ENCODE results near the gene MYH6. TPM values are rescaled to one million over a fixed set of nuclear protein-coding genes. Genes with fewer than 3 reads are reported as not detected.
"Not testable (repeated sequence)": the region's sequence is repeated elsewhere in the genome, so short reads cannot be mapped to it uniquely, and the experiment has no call there.

MYH6 gene
- total RNA-seq, 4 donors from 2014 or later = not detected

GRCh38 chr14:23404331-23404900 is 3.7 kb downstream of the MYH6 start:
- H3K4me3 ChIP-seq = no peak overlapping the region
- peaks cover 0 to 63% (median 0%) of the 10 kb centered on the region in 4 donors for H3K27me3 ChIP-seq
- DNase-seq = no peak
- no peaks in the 10 kb centered on the region for H3K36me3 ChIP-seq
- H3K9me3 ChIP-seq = no peaks in the 10 kb centered on the region
- WGBS, 2 donors = 62 to 100% methylated on average over 1 to 7 of the region's 14 CpGs
- TF ChIP-seq CTCF (IDR thresholded peaks at IDR 0.05) (no peak), POLR2A (IDR thresholded peaks at IDR 0.05) (no peak)
- intact Hi-C loops (cut with DNase I) = no loop called here
- H3K27ac ChIP-seq = no peak overlapping the region
- no peaks in the 10 kb centered on the region for H3K4me1 ChIP-seq

- DNase-seq = no peak
- WGBS, 2 donors = 49 to 69% methylated on average over 4 of the region's 4 CpGs
- Histone ChIP-seq H3K4me1 (no peaks in the 10 kb centered on the region), H3K4me3 (no peak overlapping the region), H3K36me3 (no peaks in the 10 kb centered on the region), H3K27me3 (peaks cover 0 to 58% (median 0%) of the 10 kb centered on the region in 4 donors), H3K27ac (no peak overlapping the region), H3K9me3 (no peaks in the 10 kb centered on the region)
- intact Hi-C loops (cut with DNase I) = no loop called here
- TF ChIP-seq CTCF (IDR thresholded peaks at IDR 0.05) (no peak), POLR2A (IDR thresholded peaks at IDR 0.05) (no peak)
Observed at GRCh38 chr14:23403908-23404307, 4.2 kb downstream of the MYH6 start.

GRCh38 chr14:23403139-23403438 is 5.0 kb downstream of the MYH6 start:
- Histone ChIP-seq H3K9me3 (no peaks in the 10 kb centered on the region), H3K4me1 (no peaks in the 10 kb centered on the region), H3K27ac (no peak overlapping the region), H3K4me3 (no peak overlapping the region), H3K27me3 (peaks cover 0 to 52% (median 0%) of the 10 kb centered on the region in 4 donors), H3K36me3 (no peaks in the 10 kb centered on the region)
- WGBS, 2 donors = 47 to 54% methylated on average over 7 of the region's 7 CpGs
- DNase-seq = no peak
- intact Hi-C loops (cut with DNase I) = no loop called here
- TF ChIP-seq POLR2A (IDR thresholded peaks at IDR 0.05) (no peak), CTCF (IDR thresholded peaks at IDR 0.05) (no peak)

- no peak for DNase-seq
- Histone ChIP-seq H3K4me3 (no peak overlapping the region), H3K27me3 (peaks cover 0 to 51% (median 0%) of the 10 kb centered on the region in 4 donors), H3K4me1 (no peaks in the 10 kb centered on the region), H3K36me3 (no peaks in the 10 kb centered on the region), H3K9me3 (no peaks in the 10 kb centered on the region), H3K27ac (no peak overlapping the region)
- TF ChIP-seq CTCF (IDR thresholded peaks at IDR 0.05) (no peak), POLR2A (IDR thresholded peaks at IDR 0.05) (no peak)
- intact Hi-C loops (cut with DNase I) = no loop called here
- WGBS, 2 donors = 63 to 67% methylated on average over 9 to 14 of the region's 25 CpGs
Observed at GRCh38 chr14:23402296-23403138, 5.6 kb downstream of the MYH6 start.

GRCh38 chr14:23401291-23401690 is 6.8 kb downstream of the MYH6 start:
- H3K27ac ChIP-seq = no peak overlapping the region
- intact Hi-C loops (cut with DNase I) = no loop called here
- TF ChIP-seq CTCF (IDR thresholded peaks at IDR 0.05) (no peak), POLR2A (IDR thresholded peaks at IDR 0.05) (no peak)
- DNase-seq = no peak
- no peaks in the 10 kb centered on the region for H3K36me3 ChIP-seq
- 63 to 74% methylated on average over 4 of the region's 4 CpGs for WGBS, 2 donors
- peaks cover 0 to 40% (median 0%) of the 10 kb centered on the region in 4 donors for H3K27me3 ChIP-seq
- no peak overlapping the region for H3K4me3 ChIP-seq
- H3K4me1 ChIP-seq = no peaks in the 10 kb centered on the region
- no peaks in the 10 kb centered on the region for H3K9me3 ChIP-seq

GRCh38 chr14:23400496-23401149 is 7.5 kb downstream of the MYH6 start:
- intact Hi-C loops (cut with DNase I); H3K4me1 ChIP-seq; H3K4me3 ChIP-seq; H3K36me3 ChIP-seq; H3K9me3 ChIP-seq; DNase-seq; H3K27ac ChIP-seq: not testable (repeated sequence)
- peaks cover 0 to 34% (median 0%) of the 10 kb centered on the region in 4 donors for H3K27me3 ChIP-seq
- WGBS, 2 donors = 85 to 86% methylated on average over 10 to 16 of the region's 16 CpGs

All from esophagus squamous epithelium (tissue), 5 donors.